HepG2 (cell line): ENCODE results near the gene MAP3K9. TPM values are rescaled to one million over a fixed set of nuclear protein-coding genes. Genes with fewer than 3 reads are reported as not detected.
A peak's percentile ranks its signal among the peaks of the same experiment; 100 is the strongest.

Source experiments
- BCL3 ChIP-seq: sonication (generic); formaldehyde crosslinking; IDR thresholded peaks from 2 replicates; pipeline ENCODE4 v1.5.1; 2020; ENCODE audit warnings: mild to moderate bottlenecking, missing genetic modification reagents, moderate library complexity
- EP300 ChIP-seq, 3 experiments: sonication (generic) in 1 of 3; formaldehyde crosslinking in 1 of 3; IDR thresholded peaks; 2 replicates each; pipeline versions ENCODE4 v1.5.1 to v1.6.1; 2011 to 2020; ENCODE audit warnings: low read depth in 2 of 3, low read length in 2 of 3, borderline replicate concordance in 1 of 3, improper control_type of control experiment in 1 of 3, mild to moderate bottlenecking in 1 of 3, missing genetic modification reagents in 1 of 3, moderate library complexity in 1 of 3
- FOSL1 ChIP-seq: sonication (generic); formaldehyde crosslinking; IDR thresholded peaks from 2 replicates; pipeline ENCODE4 v1.9.0; 2021; ENCODE audit warnings: missing genetic modification reagents, borderline replicate concordance
- HES4 ChIP-seq: sonication (generic); formaldehyde crosslinking; IDR thresholded peaks from 2 replicates; pipeline ENCODE4 v1.9.0; 2021; ENCODE audit warnings: mild to moderate bottlenecking, missing genetic modification reagents, borderline replicate concordance
- NFRKB ChIP-seq: fragments of 450-650 bp; IDR thresholded peaks from 2 replicates; pipeline ENCODE4 v1.6.1; 2017
- NR2F1 ChIP-seq, 2 experiments: fragments of 450-650 bp in 1 of 2; formaldehyde crosslinking in 1 of 2; IDR thresholded peaks; 2 replicates each; pipeline versions ENCODE4 v1.5.0 to v1.6.1; 2016 to 2020; ENCODE audit warnings: mild to moderate bottlenecking in 1 of 2, missing compliant biosample characterization in 1 of 2, missing genetic modification reagents in 1 of 2, moderate library complexity in 1 of 2
- NR2F6 ChIP-seq, 2 experiments: IDR thresholded peaks; 2 replicates each; pipeline ENCODE4 v1.6.1; 2016; ENCODE audit warnings: antibody characterized with exemption in 1 of 2, mild to moderate bottlenecking in 1 of 2
- PATZ1 ChIP-seq: sonication (generic); formaldehyde crosslinking; IDR thresholded peaks from 2 replicates; pipeline ENCODE4 v1.4.0; 2020; ENCODE audit warnings: missing genetic modification reagents
- RXRB ChIP-seq: IDR thresholded peaks from 2 replicates; pipeline ENCODE4 v1.6.1; 2016; ENCODE audit warnings: borderline replicate concordance, missing genetic modification reagents, missing compliant biosample characterization
- SKI ChIP-seq: fragments of 450-650 bp; IDR thresholded peaks from one replicate; pipeline ENCODE4 v1.6.1; 2018; ENCODE audit warnings: mild to moderate bottlenecking; ENCODE audit not compliant: partially characterized antibody
- SOX5 ChIP-seq: IDR thresholded peaks from 2 replicates; pipeline ENCODE4 v1.6.1; 2016; ENCODE audit warnings: borderline replicate concordance
- TEAD3 ChIP-seq: optimal IDR thresholded peaks from 2 replicates; pipeline ENCODE3; 2016; ENCODE audit warnings: borderline replicate concordance
- TRIM22 ChIP-seq: fragments of 450-650 bp; IDR thresholded peaks from 2 replicates; pipeline ENCODE4 v1.6.1; 2017
- ZNF329 ChIP-seq: sonication (generic); formaldehyde crosslinking; IDR thresholded peaks from 2 replicates; pipeline ENCODE4 v1.9.0; 2021; ENCODE audit warnings: low read depth, mild to moderate bottlenecking, missing genetic modification reagents
- ZNF513 ChIP-seq: sonication (generic); formaldehyde crosslinking; conservative IDR thresholded peaks from 2 replicates; pipeline ENCODE4 v1.5.0; 2020; ENCODE audit warnings: missing genetic modification reagents
- ZNF543 ChIP-seq: sonication (generic); formaldehyde crosslinking; IDR thresholded peaks from 2 replicates; pipeline ENCODE4 v1.4.0; 2020; ENCODE audit warnings: mild to moderate bottlenecking, missing genetic modification reagents
- ZNF768 ChIP-seq: sonication (generic); formaldehyde crosslinking; IDR thresholded peaks from 2 replicates; pipeline ENCODE4 v1.4.0; 2020; ENCODE audit warnings: missing genetic modification reagents
- polyA plus RNA-seq, 8 experiments: library from polyadenylated mRNA; depleted of rRNA in 3 of 8; stranded (reverse) in 7 of 8; unstranded in 1 of 8; fragments of >200 nt; fragmentation: Illumina TruSeq in 4 of 8; extraction: Trizol in 4 of 8; gene quantifications; 2 replicates each; pipeline versions ENCODE4 v1.2.1 to v1.2.3, GENCODE V29; 2011 to 2016; ENCODE audit warnings: low read depth in 4 of 8, missing spikeins in 1 of 8, mixed read lengths in 1 of 8; ENCODE audit not compliant: insufficient read depth in 1 of 8
- total RNA-seq, 5 experiments: library from RNA; depleted of rRNA; stranded (reverse); fragments of >200 nt; fragmentation: Illumina TruSeq; extraction: Trizol; gene quantifications; 2 replicates each; pipeline ENCODE4 v1.2.3, GENCODE V29; 2016; ENCODE audit warnings: low read depth in 1 of 5

MAP3K9 gene
- total and polyA plus RNA-seq, 2 of the 13 experiments (the other 11 are each of a cell fraction or from before 2014, with no cell fraction given), result 4.3 to 4.5 TPM

GRCh38 chr14:70706177-70706576, 103.1 kb downstream of the MAP3K9 start (continued):
- TF ChIP-seq PATZ1, result peak; percentile 58
- no peak for TF ChIP-seq HES4 (CRISPR knock-in tag)
- TF ChIP-seq FOSL1 (CRISPR knock-in tag), result peak; percentile 51; the same call in 1 of the 2 replicates
- no peak for TF ChIP-seq ZNF329
- peak; percentile 44 for TF ChIP-seq TEAD3 (CRISPR knock-in tag)
- no peak for TF ChIP-seq NFRKB
- peak; percentile 25; the same call in 1 of the 2 replicates for TF ChIP-seq SOX5 (CRISPR knock-in tag)
- TF ChIP-seq ZNF513 (CRISPR knock-in tag), result no peak
- peak in 1 of 2 experiments; percentile 27; a peak in 1 of 4 replicates for TF ChIP-seq EP300 (IDR thresholded peaks at IDR 0.05; ENCODE audit: low read depth in 2 of 2, low read length in 2 of 2)
- peak; percentile 38; the same call in 1 of the 2 replicates for TF ChIP-seq EP300 (CRISPR knock-in tag; IDR thresholded peaks at IDR 0.05; ENCODE audit: borderline replicate concordance)
- TF ChIP-seq BCL3 (CRISPR knock-in tag), result no peak
- peak; percentile 90 for TF ChIP-seq RXRB (CRISPR knock-in tag)
- TF ChIP-seq ZNF768 (CRISPR knock-in tag), result no peak
- peak; percentile 78 for TF ChIP-seq SKI
- peak; percentile 59 for TF ChIP-seq NR2F6 (IDR thresholded peaks at IDR 0.05)
- TF ChIP-seq NR2F6 (CRISPR knock-in tag; IDR thresholded peaks at IDR 0.05), result peak; percentile 84
- no peak for TF ChIP-seq TRIM22
- TF ChIP-seq ZNF543, result no peak
- peak; percentile 48 to 56 for TF ChIP-seq NR2F1 (CRISPR knock-in tag; IDR thresholded peaks at IDR 0.05)
